Measurements from ENCODE around the gene SOS1.
"Not testable (repeated sequence)": the region's sequence is repeated elsewhere in the genome, so short reads cannot be mapped to it uniquely, and the experiment has no call there.

SOS1 gene

DNA sequence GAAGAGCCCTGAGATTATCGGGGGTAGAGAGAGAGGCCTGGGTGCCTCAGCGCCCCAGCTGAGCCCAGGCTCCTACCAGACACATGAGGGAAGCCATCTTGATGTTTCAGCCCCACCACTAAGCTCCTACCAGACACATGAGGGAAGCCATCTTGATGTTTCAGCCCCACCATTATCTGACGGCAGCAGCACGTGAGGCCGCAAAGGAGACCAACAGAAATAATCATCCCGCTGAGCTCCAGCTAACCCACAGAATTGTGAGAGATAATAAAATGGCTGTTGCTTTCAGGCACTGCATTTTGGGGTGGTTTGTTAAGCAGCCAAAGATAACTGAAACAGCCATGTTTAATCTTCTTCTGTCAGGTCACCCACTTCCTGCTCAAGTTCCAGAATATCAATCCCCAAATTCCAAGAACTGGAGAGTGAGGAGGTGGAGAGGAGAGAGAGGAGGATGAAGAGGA is 29.3 kb upstream of the SOS1 start:
- H3K27me3 ChIP-seq (ENCODE audit: control insufficient read depth, insufficient read depth, low read length): no peaks in the 10 kb centered on the region
- H3K9ac ChIP-seq (ENCODE audit: low read length): no peak overlapping the region
- H3K4me1 ChIP-seq (ENCODE audit: control insufficient read depth, insufficient read depth, low read length): no peaks in the 10 kb centered on the region
- no peak overlapping the region for H3K4me3 ChIP-seq (ENCODE audit: low read length)
- no peaks in the 10 kb centered on the region for H3K36me3 ChIP-seq (ENCODE audit: control insufficient read depth, insufficient read depth, low read length)
- H3K9me3 ChIP-seq (ENCODE audit: control insufficient read depth, low read length): no peaks in the 10 kb centered on the region

DNA sequence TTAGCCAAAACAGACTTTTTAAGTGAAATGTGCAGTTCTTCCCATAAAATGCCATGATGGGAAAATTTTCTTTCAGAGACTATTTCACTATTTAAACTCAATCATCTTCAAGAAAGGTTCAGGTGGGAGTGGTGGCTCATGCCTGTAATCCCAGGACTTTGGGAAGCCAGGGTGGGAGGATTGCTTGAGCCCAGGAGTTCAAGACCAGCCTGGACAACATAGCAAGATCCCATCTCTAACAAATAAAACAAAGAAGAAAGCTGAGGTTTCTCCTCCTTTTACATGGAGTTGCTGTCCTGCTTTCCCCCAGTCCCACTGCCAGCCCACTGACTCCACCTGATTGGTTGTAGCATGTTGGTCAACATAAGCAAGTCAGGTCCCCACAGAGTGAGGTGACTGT is 25.8 kb upstream of the SOS1 start:
- Histone ChIP-seq H3K4me3 (ENCODE audit: low read length) (no peak overlapping the region), H3K9me3 (ENCODE audit: control insufficient read depth, low read length) (no peaks in the 10 kb centered on the region), H3K9ac (ENCODE audit: low read length) (no peak overlapping the region), H3K27me3 (ENCODE audit: control insufficient read depth, insufficient read depth, low read length) (no peaks in the 10 kb centered on the region), H3K4me1 (ENCODE audit: control insufficient read depth, insufficient read depth, low read length) (no peaks in the 10 kb centered on the region), H3K36me3 (ENCODE audit: control insufficient read depth, insufficient read depth, low read length) (no peaks in the 10 kb centered on the region)

DNA sequence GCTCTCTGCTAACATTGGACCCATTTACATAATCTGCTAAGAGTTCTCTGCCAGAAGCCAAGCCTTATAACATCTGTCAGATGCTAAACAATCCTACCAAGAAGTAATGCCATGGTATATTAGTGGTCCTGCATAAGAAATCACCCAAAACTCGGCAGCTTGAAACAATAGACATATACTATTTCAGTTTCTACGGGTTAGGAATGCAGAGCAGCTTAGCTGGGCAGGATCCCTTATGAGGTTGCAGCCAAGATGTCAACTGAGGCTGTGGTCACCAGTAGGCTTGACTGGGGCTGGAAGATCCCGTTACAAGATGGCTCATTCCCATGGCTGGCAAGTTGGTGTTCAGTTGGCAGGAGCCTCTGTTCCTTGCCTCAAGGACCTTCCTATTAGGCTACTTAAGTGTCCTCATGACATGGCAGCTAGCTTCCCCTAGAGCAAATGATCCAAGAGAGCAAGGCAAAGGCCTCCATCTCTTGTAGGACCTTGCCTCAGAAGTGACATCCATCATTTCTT is 25.1 kb upstream of the SOS1 start:
- no peaks in the 10 kb centered on the region for H3K36me3 ChIP-seq (ENCODE audit: control insufficient read depth, insufficient read depth, low read length)
- H3K4me1 ChIP-seq (ENCODE audit: control insufficient read depth, insufficient read depth, low read length): no peaks in the 10 kb centered on the region
- H3K4me3 ChIP-seq (ENCODE audit: low read length): no peak overlapping the region
- no peaks in the 10 kb centered on the region for H3K9me3 ChIP-seq (ENCODE audit: control insufficient read depth, low read length)
- H3K27me3 ChIP-seq (ENCODE audit: control insufficient read depth, insufficient read depth, low read length): no peaks in the 10 kb centered on the region
- H3K9ac ChIP-seq (ENCODE audit: low read length): no peak overlapping the region

DNA sequence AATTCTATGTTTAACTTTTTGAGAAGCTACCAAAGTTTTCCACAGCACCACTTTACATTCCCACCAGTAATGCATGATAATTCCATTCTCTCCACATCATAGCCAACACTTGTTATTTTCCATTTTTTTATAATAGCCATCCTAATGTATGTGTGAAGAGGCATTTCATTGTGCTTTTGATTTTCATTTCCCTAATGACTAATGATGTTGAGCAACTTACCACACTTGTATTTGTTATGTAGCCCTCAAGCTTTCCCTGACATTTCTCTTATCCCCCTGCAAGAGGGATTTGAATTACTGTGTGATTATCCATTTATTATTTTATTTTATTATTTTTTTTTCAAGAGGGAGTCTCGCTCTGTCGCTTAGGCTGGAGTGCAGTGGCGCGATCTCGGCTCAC is 23.6 kb upstream of the SOS1 start:
- no peaks in the 10 kb centered on the region for H3K36me3 ChIP-seq (ENCODE audit: control insufficient read depth, insufficient read depth, low read length)
- no peaks in the 10 kb centered on the region for H3K9me3 ChIP-seq (ENCODE audit: control insufficient read depth, low read length)
- no peaks in the 10 kb centered on the region for H3K27me3 ChIP-seq (ENCODE audit: control insufficient read depth, insufficient read depth, low read length)
- H3K4me1 ChIP-seq (ENCODE audit: control insufficient read depth, insufficient read depth, low read length): no peaks in the 10 kb centered on the region
- H3K9ac ChIP-seq (ENCODE audit: low read length): no peak overlapping the region
- no peak overlapping the region for H3K4me3 ChIP-seq (ENCODE audit: low read length)

DNA sequence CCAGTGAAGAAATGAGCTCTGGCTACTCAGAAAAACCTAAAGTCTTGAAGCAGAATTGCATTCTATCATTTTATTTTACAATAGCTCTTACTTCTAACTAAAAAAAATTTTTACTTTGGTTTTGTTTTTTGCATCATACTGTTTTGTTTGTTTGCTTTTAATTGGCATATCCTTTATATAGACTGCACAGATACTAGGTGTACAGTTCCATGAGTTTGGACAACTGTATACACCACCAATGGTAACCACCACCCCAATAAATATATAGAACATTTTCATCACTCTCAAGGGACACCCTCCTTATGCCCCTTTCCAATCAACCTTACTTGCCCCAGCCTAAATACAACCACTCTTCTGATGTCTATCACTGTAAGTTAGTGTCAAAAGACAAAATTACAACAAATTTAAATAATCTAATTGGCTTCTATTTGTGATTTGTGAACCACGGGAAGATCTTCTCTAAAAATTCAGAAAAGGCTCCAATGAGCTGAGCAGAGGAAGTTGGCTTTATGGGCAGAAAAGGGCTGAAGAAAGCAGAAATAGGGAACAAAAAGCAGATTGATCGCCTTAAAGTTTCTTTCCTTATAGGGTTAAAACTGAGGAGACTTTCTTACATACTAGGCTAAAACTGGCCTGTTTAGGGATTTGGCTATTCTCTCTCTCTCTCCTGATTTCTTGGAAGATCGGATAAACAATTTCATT is 22.2 kb upstream of the SOS1 start:
- Histone ChIP-seq H3K4me3 (ENCODE audit: low read length) (no peak overlapping the region), H3K9ac (ENCODE audit: low read length) (no peak overlapping the region), H3K9me3 (ENCODE audit: control insufficient read depth, low read length) (no peaks in the 10 kb centered on the region), H3K36me3 (ENCODE audit: control insufficient read depth, insufficient read depth, low read length) (no peaks in the 10 kb centered on the region), H3K4me1 (ENCODE audit: control insufficient read depth, insufficient read depth, low read length) (no peaks in the 10 kb centered on the region), H3K27me3 (ENCODE audit: control insufficient read depth, insufficient read depth, low read length) (no peaks in the 10 kb centered on the region)

DNA sequence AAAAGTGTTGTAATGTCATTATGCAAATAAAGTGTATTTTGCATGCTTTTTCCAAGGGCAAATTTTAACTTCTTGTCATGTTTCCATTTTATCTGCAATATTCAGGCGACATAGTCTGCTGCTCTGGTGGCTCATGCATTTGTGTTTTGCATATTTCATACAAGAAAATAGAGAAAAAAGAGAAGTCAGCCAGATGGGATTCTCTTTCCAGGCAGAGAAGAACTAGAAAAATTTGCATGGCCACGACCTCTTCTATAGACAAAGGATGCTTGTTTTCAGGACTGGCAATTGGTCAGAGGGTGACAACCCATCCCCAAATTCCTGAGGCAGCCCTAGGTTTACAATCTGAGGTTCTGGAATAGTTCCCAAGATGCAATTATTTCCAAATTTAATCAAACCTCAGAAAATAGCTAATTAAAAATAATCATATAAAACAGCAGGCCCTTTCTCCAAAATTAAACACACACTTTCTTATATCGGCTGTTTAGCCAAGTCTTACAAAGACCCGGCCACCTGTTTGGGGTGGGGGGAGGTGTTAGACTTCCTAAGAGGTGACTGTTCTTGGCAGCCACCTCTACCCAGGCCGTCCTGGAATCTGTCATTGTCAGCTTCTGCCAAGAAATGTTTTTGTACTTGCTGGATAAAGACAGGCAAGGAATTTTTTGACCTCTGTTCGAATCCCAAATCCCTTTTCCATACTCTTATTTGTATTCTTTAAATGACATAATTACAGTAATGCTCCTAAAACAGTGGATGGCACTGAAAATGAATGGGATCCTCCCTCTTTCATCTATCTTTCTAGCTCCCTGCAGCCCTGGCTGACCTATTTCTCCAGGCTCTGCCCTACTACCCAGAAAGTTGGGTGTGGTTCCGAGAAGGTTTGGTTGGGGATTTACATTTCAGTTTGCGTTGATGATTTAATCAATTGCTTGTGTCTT is 20.8 kb upstream of the SOS1 start:
- Histone ChIP-seq H3K4me3 (ENCODE audit: low read length) (no peak overlapping the region), H3K36me3 (ENCODE audit: control insufficient read depth, insufficient read depth, low read length) (no peaks in the 10 kb centered on the region), H3K9ac (ENCODE audit: low read length) (no peak overlapping the region), H3K27me3 (ENCODE audit: control insufficient read depth, insufficient read depth, low read length) (no peaks in the 10 kb centered on the region), H3K4me1 (ENCODE audit: control insufficient read depth, insufficient read depth, low read length) (no peaks in the 10 kb centered on the region), H3K9me3 (ENCODE audit: control insufficient read depth, low read length) (no peaks in the 10 kb centered on the region)

DNA sequence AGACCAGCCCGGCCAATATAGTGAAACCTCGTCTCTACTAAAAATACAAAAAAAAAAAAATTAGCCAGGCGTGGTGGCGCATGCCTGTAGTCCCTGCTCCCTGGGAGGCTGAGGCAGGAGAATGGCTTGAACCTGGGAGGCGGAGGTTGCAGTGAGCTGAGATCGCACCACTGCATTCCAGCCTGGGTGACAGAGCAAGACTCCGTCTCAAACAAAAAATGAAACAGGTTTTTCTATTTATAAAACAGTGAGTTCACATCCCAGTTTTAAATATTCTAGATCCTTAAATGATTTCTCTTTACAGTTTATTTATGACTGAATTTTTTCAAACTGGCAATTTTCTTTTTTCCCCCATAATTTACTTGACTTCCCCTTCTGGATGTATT is 20.1 kb upstream of the SOS1 start:
- H3K27me3 ChIP-seq (ENCODE audit: control insufficient read depth, insufficient read depth, low read length); H3K36me3 ChIP-seq (ENCODE audit: control insufficient read depth, insufficient read depth, low read length); H3K4me1 ChIP-seq (ENCODE audit: control insufficient read depth, insufficient read depth, low read length); H3K4me3 ChIP-seq (ENCODE audit: low read length); H3K9me3 ChIP-seq (ENCODE audit: control insufficient read depth, low read length); H3K9ac ChIP-seq (ENCODE audit: low read length): not testable (repeated sequence)

DNA sequence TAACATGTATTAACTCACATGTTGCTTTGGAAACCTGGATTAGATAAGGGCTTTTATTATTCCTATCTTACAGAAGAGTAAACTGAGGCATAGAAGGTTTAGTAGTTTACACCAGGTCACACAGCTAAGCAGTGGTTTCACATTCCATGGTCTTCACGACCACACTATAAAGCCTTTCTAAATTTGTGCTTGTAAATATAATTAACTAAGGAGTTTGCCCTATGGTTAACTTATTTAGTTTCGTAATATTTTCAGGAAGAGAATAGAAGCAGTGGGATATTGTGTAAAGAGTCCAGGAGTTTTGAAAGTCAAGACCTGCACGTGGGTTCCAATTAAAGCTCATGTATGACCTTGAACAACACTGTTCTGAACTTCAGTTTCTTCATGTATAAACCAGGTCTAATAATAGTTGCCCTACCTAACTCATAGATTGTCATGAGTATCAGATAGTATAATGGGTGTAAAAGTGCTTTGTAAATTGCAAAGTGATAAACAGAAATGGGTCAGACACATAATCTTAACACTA is 19.5 kb upstream of the SOS1 start:
- Histone ChIP-seq H3K4me1 (ENCODE audit: control insufficient read depth, insufficient read depth, low read length) (no peaks in the 10 kb centered on the region), H3K9ac (ENCODE audit: low read length) (no peak overlapping the region), H3K9me3 (ENCODE audit: control insufficient read depth, low read length) (no peaks in the 10 kb centered on the region), H3K27me3 (ENCODE audit: control insufficient read depth, insufficient read depth, low read length) (no peaks in the 10 kb centered on the region), H3K36me3 (ENCODE audit: control insufficient read depth, insufficient read depth, low read length) (no peaks in the 10 kb centered on the region), H3K4me3 (ENCODE audit: low read length) (no peak overlapping the region)

DNA sequence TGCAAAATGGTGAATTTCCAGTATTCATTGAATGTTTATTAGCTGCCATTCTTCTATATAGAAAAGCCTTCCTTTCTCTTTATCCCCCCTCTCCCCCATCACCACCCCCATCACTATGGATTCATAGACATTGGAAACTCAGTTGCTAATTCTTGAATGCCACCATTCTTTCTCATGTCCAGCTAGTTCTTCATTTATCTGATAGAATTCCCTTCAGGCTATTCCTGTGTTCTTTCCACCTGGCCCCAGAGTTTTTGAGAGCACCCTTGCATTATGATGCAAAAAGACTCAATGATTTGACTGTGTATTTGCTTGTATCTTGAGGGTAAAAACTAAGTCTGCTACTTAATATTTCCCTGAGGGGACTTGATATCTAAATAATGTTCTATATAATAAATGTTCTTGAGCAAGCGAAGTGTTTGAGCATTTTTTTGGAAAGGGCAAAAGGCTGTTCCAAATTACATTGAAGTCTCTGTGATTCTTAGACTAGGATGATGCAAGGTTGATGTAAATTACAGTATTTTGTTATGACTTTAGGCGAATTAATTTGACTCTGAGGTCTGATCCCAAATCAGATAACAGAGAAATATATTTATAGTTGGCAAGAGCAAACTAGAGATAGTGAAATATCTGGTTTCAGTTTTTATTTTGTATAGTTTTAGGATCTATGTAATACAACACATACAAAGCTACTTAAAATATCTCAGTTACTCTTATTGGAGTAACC is 18.8 kb upstream of the SOS1 start:
- Histone ChIP-seq H3K36me3 (ENCODE audit: control insufficient read depth, insufficient read depth, low read length) (no peaks in the 10 kb centered on the region), H3K9me3 (ENCODE audit: control insufficient read depth, low read length) (no peaks in the 10 kb centered on the region), H3K4me1 (ENCODE audit: control insufficient read depth, insufficient read depth, low read length) (no peaks in the 10 kb centered on the region), H3K27me3 (ENCODE audit: control insufficient read depth, insufficient read depth, low read length) (no peaks in the 10 kb centered on the region), H3K9ac (ENCODE audit: low read length) (no peak overlapping the region), H3K4me3 (ENCODE audit: low read length) (no peak overlapping the region)

DNA sequence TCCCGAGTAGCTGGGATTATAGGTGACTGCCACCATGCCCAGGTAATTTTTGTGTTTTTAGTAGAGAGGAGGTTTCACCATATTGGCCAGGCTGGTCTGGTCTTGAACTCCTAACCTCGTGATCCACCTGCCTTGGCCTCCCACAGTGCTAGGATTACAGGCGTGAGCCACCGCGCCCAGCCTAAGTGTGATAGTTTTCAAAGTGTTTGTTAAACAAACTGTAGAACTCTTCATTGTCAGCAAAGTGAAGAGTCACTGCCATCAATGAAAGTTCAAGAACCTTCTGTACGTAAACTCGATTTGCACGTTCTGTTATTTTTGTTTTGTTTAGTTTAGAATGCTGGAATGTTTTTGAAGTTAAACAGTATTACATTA is 18.0 kb upstream of the SOS1 start:
- H3K9ac ChIP-seq (ENCODE audit: low read length): no peak overlapping the region
- H3K4me3 ChIP-seq (ENCODE audit: low read length): no peak overlapping the region
- H3K27me3 ChIP-seq (ENCODE audit: control insufficient read depth, insufficient read depth, low read length): no peaks in the 10 kb centered on the region
- H3K36me3 ChIP-seq (ENCODE audit: control insufficient read depth, insufficient read depth, low read length): no peaks in the 10 kb centered on the region
- no peaks in the 10 kb centered on the region for H3K4me1 ChIP-seq (ENCODE audit: control insufficient read depth, insufficient read depth, low read length)
- no peaks in the 10 kb centered on the region for H3K9me3 ChIP-seq (ENCODE audit: control insufficient read depth, low read length)

DNA sequence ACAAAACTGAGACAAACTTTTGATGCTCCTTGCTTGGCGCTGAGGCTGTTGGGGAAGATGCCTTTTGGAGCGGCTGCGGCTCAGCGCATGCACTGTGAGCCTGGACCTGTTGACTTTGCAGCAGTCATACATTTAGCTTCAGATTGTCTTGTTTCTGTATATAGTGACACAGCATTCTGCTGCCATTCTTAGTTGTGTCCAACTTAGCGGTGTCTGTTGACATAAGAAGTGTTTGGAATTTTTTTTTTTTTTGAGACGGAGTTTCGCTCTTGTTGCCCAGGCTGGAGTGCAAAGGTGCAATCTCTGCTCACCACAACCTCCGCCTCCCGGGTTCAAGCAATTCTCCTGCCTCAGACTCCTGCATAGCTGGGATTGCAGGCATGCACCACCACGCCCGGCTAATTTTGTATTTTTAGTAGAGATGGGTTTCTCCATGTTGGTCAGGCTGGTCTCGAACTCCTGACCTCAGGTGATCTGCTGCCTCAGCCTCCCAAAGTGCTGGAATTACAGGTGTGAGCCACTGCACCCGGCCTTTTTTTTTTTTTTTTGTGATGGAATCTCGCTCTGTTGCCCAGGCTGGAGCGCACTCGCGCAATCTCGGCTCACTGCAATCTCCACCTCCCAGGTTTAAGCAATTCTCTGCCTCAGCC is 17.5 kb upstream of the SOS1 start:
- not testable (repeated sequence) for H3K4me1 ChIP-seq (ENCODE audit: control insufficient read depth, insufficient read depth, low read length); H3K9me3 ChIP-seq (ENCODE audit: control insufficient read depth, low read length); H3K9ac ChIP-seq (ENCODE audit: low read length); H3K36me3 ChIP-seq (ENCODE audit: control insufficient read depth, insufficient read depth, low read length); H3K27me3 ChIP-seq (ENCODE audit: control insufficient read depth, insufficient read depth, low read length); H3K4me3 ChIP-seq (ENCODE audit: low read length)
